ENCODE data around the gene SOX15.
A peak's percentile ranks its signal among the peaks of the same experiment; 100 is the strongest.

Gene SOX15

GRCh38 chr17:7575959-7576358 lies 13.9 kb downstream of the SOX15 start:
- no peak for DNase-seq

GRCh38 chr17:7575481-7575883 lies 14.4 kb downstream of the SOX15 start:
- DNase-seq: no peak

- DNase-seq: no peak
Observed at GRCh38 chr17:7574176-7574953, 15.5 kb downstream of the SOX15 start.

GRCh38 chr17:7573324-7574080 lies 16.4 kb downstream of the SOX15 start:
- peak; percentile 74 for DNase-seq

- peak; percentile 99 for DNase-seq
Observed at GRCh38 chr17:7572588-7573323, 17.1 kb downstream of the SOX15 start.

GRCh38 chr17:7572338-7572587 lies 17.6 kb downstream of the SOX15 start:
- DNase-seq: no peak

GRCh38 chr17:7570351-7570750 lies 19.5 kb downstream of the SOX15 start:
- DNase-seq: no peak

- no peak for DNase-seq
Observed at GRCh38 chr17:7569571-7569970, 20.3 kb downstream of the SOX15 start.

- DNase-seq: no peak
Observed at GRCh38 chr17:7563115-7563869, 26.6 kb downstream of the SOX15 start.

- no peak for DNase-seq
Observed at GRCh38 chr17:7562208-7562605, 27.7 kb downstream of the SOX15 start.

- peak; percentile 72 for DNase-seq
Observed at GRCh38 chr17:7561589-7562207, 28.2 kb downstream of the SOX15 start, which contains the start of gene SENP3. Gene SENP3, plus strand, starts transcription at chr17:7561919. Its CDS starts 1,158 bp downstream, at chr17:7563077.

- peak; percentile 79 for DNase-seq
Observed at GRCh38 chr17:7561028-7561575, 28.8 kb downstream of the SOX15 start.

GRCh38 chr17:7560172-7561027 lies 29.5 kb downstream of the SOX15 start:
- DNase-seq: peak; percentile 12

- no peak for DNase-seq
Observed at GRCh38 chr17:7559320-7560171, 30.3 kb downstream of the SOX15 start.

- no peak for DNase-seq
Observed at GRCh38 chr17:7558544-7559319, 31.2 kb downstream of the SOX15 start, which contains the start of gene TNFSF13. Gene TNFSF13, plus strand, starts transcription at chr17:7558750. Its CDS starts 290 bp downstream, at chr17:7559040.

GRCh38 chr17:7557775-7558543 lies 31.9 kb downstream of the SOX15 start:
- no peak for DNase-seq

GRCh38 chr17:7557147-7557764 lies 32.6 kb downstream of the SOX15 start:
- no peak for DNase-seq

GRCh38 chr17:7556627-7557026 lies 33.3 kb downstream of the SOX15 start:
- no peak for DNase-seq
